ENCODE measurements around the gene CNNM1. TPM values are rescaled to one million over a fixed set of nuclear protein-coding genes. Genes with fewer than 3 reads are reported as not detected.

The CNNM1 gene
- total RNA-seq, 1 experiment from 2014 or later = 0.90 TPM

- DNase-seq (ENCODE audit: low spot score) (no peak), ATAC-seq (no peak)
- CTCF ChIA-PET = no interaction called here
- no peaks in the 10 kb centered on the region for H3K4me1 Mint-ChIP-seq
- no peak overlapping the region for H3K27ac Mint-ChIP-seq
- no peak overlapping the region for H3K4me3 Mint-ChIP-seq
- no peaks in the 10 kb centered on the region; the same call in 1 of the 2 replicates for H3K27me3 Mint-ChIP-seq (ENCODE audit: low read depth)
- H3K36me3 Mint-ChIP-seq = no peaks in the 10 kb centered on the region
- POLR2A ChIA-PET = no interaction called here
- no peak for TF ChIP-seq JAZF1 (CRISPR knock-in tag; IDR thresholded peaks at IDR 0.05)
- TF ChIP-seq HMGXB4 (CRISPR knock-in tag; IDR thresholded peaks at IDR 0.05) = no peak
- TF ChIP-seq PRRX2 (CRISPR knock-in tag; IDR thresholded peaks at IDR 0.05) = no peak
- TF ChIP-seq ZNF396 (CRISPR knock-in tag; IDR thresholded peaks at IDR 0.05; ENCODE audit: borderline replicate concordance) = no peak
- no peak for TF ChIP-seq SMAD3 (CRISPR knock-in tag; IDR thresholded peaks at IDR 0.05; ENCODE audit: borderline replicate concordance)
- TF ChIP-seq MYBL2 (CRISPR knock-in tag; IDR thresholded peaks at IDR 0.05) = no peak
- no peak for TF ChIP-seq NR2C2 (CRISPR knock-in tag; IDR thresholded peaks at IDR 0.05)
- TF ChIP-seq SOX15 (CRISPR knock-in tag; IDR thresholded peaks at IDR 0.05) = no peak
- no peaks in the 10 kb centered on the region for H3K9me3 Mint-ChIP-seq
Observed at GRCh38 chr10:99318475-99318874, 10.7 kb upstream of the CNNM1 start.

- POLR2A ChIA-PET = no interaction called here
- Mint-ChIP-seq H3K4me3 (no peak overlapping the region), H3K9me3 (peaks cover 3% of the 10 kb centered on the region; the same call in 1 of the 2 replicates), H3K27me3 (ENCODE audit: low read depth) (peaks cover 26% of the 10 kb centered on the region), H3K4me1 (peaks cover 6% of the 10 kb centered on the region; the same call in 1 of the 2 replicates), H3K27ac (no peak overlapping the region), H3K36me3 (no peaks in the 10 kb centered on the region)
- TF ChIP-seq FOXJ3 (CRISPR knock-in tag; IDR thresholded peaks at IDR 0.05; ENCODE audit: borderline replicate concordance) (no peak), ZNF512 (CRISPR knock-in tag; IDR thresholded peaks at IDR 0.05; ENCODE audit: borderline replicate concordance) (no peak), NR1H2 (CRISPR knock-in tag; IDR thresholded peaks at IDR 0.05) (no peak), ZBTB43 (CRISPR knock-in tag; IDR thresholded peaks at IDR 0.05) (no peak), ZNF263 (CRISPR knock-in tag; IDR thresholded peaks at IDR 0.05; ENCODE audit: low read depth) (no peak), CREB1 (CRISPR knock-in tag; IDR thresholded peaks at IDR 0.05) (no peak), HMGXB4 (CRISPR knock-in tag; IDR thresholded peaks at IDR 0.05) (no peak)
- ATAC-seq (no peak), DNase-seq (ENCODE audit: low spot score) (no peak)
- CTCF ChIA-PET = interaction anchor here (0.6 to 0.7 kb wide), 2 partner anchors 48 to 64 kb away, joined by 3 read pairs; no protein-coding TSS in a partner anchor
Observed at GRCh38 chr10:99325281-99325680, 3.9 kb upstream of the CNNM1 start.

GRCh38 chr10:99326871-99327270 is 2.3 kb upstream of the CNNM1 start:
- Mint-ChIP-seq H3K27ac (no peak overlapping the region), H3K4me3 (no peak overlapping the region), H3K27me3 (ENCODE audit: low read depth) (peaks cover 42% of the 10 kb centered on the region), H3K4me1 (peaks cover 14% of the 10 kb centered on the region), H3K9me3 (peaks cover 3% of the 10 kb centered on the region; the same call in 1 of the 2 replicates), H3K36me3 (no peaks in the 10 kb centered on the region)
- DNase-seq (ENCODE audit: low spot score) (no peak), ATAC-seq (no peak)
- POLR2A ChIA-PET = no interaction called here
- CTCF ChIA-PET = no interaction called here
- TF ChIP-seq NR1H2 (CRISPR knock-in tag; IDR thresholded peaks at IDR 0.05) = no peak
- TF ChIP-seq ZNF317 (CRISPR knock-in tag; IDR thresholded peaks at IDR 0.05; ENCODE audit: borderline replicate concordance, low read depth) = no peak
- TF ChIP-seq CDX4 (CRISPR knock-in tag; IDR thresholded peaks at IDR 0.05; ENCODE audit: borderline replicate concordance) = no peak
- TF ChIP-seq NR2C2 (CRISPR knock-in tag; IDR thresholded peaks at IDR 0.05) = no peak
- no peak for TF ChIP-seq ERG (CRISPR knock-in tag; IDR thresholded peaks at IDR 0.05)
- no peak for TF ChIP-seq FOXK1 (CRISPR knock-in tag; IDR thresholded peaks at IDR 0.05)
- no peak for TF ChIP-seq ZBTB21 (CRISPR knock-in tag; IDR thresholded peaks at IDR 0.05; ENCODE audit: borderline replicate concordance)
- no peak for TF ChIP-seq AR (CRISPR knock-in tag; IDR thresholded peaks at IDR 0.05)
- no peak for TF ChIP-seq ZNF416 (CRISPR knock-in tag; IDR thresholded peaks at IDR 0.05)
